ENCODE measurements around the gene ANKS1A.

The ANKS1A gene

DNA sequence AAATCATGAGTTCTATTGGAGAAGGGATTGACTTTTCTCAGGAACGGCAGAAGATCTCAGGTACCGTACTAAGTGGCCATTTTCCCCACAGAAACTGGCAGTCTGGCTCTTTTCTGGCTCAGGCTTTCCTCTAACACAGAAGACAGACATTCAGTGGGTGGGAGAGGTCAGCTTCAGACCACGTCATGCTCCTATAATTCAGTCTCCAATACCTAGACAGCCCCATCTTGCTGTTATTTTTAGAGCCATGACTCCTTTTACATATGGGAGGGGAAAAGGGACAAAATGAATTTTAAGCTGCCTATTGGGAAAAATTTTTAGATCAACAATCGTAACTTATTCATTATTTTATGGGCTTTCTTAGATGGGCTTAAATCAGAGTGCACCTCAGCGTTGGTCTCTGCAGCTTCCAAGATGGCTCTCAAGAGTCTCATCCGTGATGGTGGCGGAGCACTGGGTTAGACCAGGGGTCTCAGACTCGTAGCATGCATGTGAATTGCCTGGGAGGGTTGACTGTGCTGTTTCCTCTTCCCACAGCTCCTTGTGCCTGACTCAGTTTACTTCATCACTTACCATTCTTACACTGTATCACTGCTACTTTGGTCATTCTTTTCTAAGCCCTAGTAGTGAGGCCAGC, 165.2 kb downstream of the ANKS1A start:
- H3K36me3 Mint-ChIP-seq (ENCODE audit: low read depth) = peaks cover 4% of the 10 kb centered on the region
- H3K4me1 Mint-ChIP-seq (ENCODE audit: low read depth) = peaks cover 11% of the 10 kb centered on the region
- H3K27me3 Mint-ChIP-seq = no peaks in the 10 kb centered on the region
- no peak overlapping the region for H3K4me3 Mint-ChIP-seq
- H3K27ac Mint-ChIP-seq = no peak overlapping the region
- no peaks in the 10 kb centered on the region for H3K9me3 Mint-ChIP-seq

DNA sequence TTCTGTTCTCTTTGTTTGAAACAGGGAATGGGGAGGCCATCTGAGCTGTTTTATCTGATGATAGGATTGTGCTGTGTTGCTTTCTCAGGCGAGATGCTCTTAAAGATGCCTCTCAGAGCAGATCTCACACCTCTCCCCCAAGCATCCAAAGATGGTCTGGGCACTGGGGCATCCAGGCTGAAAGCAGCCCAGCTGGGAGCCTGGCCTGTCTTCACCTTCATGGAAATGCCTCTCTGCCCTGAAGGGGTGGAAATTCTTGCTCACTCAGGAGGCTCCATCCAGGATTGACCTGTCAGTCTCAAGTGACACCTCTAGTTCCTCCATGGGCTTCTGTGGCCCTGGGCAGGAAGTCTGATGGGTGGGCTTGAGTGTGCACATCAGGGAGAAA, 165.7 kb downstream of the ANKS1A start:
- Mint-ChIP-seq H3K36me3 (ENCODE audit: low read depth) (peaks cover 5% of the 10 kb centered on the region), H3K27ac (no peak overlapping the region), H3K9me3 (no peaks in the 10 kb centered on the region), H3K4me3 (no peak overlapping the region), H3K4me1 (ENCODE audit: low read depth) (peaks cover 11% of the 10 kb centered on the region), H3K27me3 (no peaks in the 10 kb centered on the region)

- H3K4me3 Mint-ChIP-seq = no peak overlapping the region
Measured at GRCh38 chr6:35055891-35056290, 166.8 kb downstream of the ANKS1A start.

DNA sequence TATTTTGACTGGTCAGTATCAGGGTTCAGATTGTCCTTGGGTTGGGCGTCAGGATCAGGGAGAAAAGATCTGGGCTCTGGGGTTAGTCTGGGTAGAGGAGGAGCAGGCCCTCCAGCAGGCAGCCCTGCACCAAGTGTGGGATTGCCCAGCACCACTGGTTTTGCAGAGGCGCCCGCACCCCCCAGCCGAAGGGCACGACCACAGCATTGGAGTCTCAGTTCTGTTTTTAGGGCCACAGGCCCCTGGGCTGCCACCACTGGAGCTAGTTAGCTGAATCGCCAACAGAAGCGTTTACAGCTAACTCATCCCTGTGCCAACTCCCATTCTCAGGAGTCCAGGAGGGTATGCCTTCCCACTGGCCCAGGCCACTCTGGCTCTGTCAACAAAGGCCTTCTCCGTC, 167.9 kb downstream of the ANKS1A start:
- no peaks in the 10 kb centered on the region for H3K9me3 Mint-ChIP-seq
- peaks cover 11% of the 10 kb centered on the region for H3K4me1 Mint-ChIP-seq (ENCODE audit: low read depth)
- H3K27ac Mint-ChIP-seq = no peak overlapping the region

More at GRCh38 chr6:35055891-35056290, 166.8 kb downstream of the ANKS1A start:
- Mint-ChIP-seq H3K4me1 (ENCODE audit: low read depth) (peaks cover 11% of the 10 kb centered on the region), H3K27me3 (no peaks in the 10 kb centered on the region), H3K36me3 (ENCODE audit: low read depth) (peaks cover 12% of the 10 kb centered on the region), H3K9me3 (no peaks in the 10 kb centered on the region), H3K27ac (no peak overlapping the region)

GRCh38 chr6:35057449-35058357, 168.6 kb downstream of the ANKS1A start:
- Mint-ChIP-seq H3K36me3 (ENCODE audit: low read depth) (peaks cover 13% of the 10 kb centered on the region), H3K27ac (no peak overlapping the region), H3K4me3 (no peak overlapping the region), H3K9me3 (no peaks in the 10 kb centered on the region), H3K27me3 (no peaks in the 10 kb centered on the region), H3K4me1 (ENCODE audit: low read depth) (peaks cover 11% of the 10 kb centered on the region)

More for the DNA sequence above, 167.9 kb downstream of the ANKS1A start:
- Mint-ChIP-seq H3K36me3 (ENCODE audit: low read depth) (peaks cover 13% of the 10 kb centered on the region), H3K4me3 (no peak overlapping the region), H3K27me3 (no peaks in the 10 kb centered on the region)

- H3K9me3 Mint-ChIP-seq = no peaks in the 10 kb centered on the region
- H3K4me1 Mint-ChIP-seq (ENCODE audit: low read depth) = peaks cover 11% of the 10 kb centered on the region
- peak overlapping the region; percentile 22 for H3K27ac Mint-ChIP-seq
- H3K36me3 Mint-ChIP-seq (ENCODE audit: low read depth) = peaks cover 13% of the 10 kb centered on the region
- H3K27me3 Mint-ChIP-seq = no peaks in the 10 kb centered on the region
- no peak overlapping the region for H3K4me3 Mint-ChIP-seq
Measured at GRCh38 chr6:35058358-35058675, 169.3 kb downstream of the ANKS1A start.

- Mint-ChIP-seq H3K4me3 (no peak overlapping the region), H3K4me1 (ENCODE audit: low read depth) (peaks cover 11% of the 10 kb centered on the region), H3K27ac (peak overlapping the region; percentile 22), H3K27me3 (no peaks in the 10 kb centered on the region), H3K36me3 (ENCODE audit: low read depth) (peaks cover 13% of the 10 kb centered on the region), H3K9me3 (no peaks in the 10 kb centered on the region)
Measured at GRCh38 chr6:35058865-35059522, 169.9 kb downstream of the ANKS1A start.

DNA sequence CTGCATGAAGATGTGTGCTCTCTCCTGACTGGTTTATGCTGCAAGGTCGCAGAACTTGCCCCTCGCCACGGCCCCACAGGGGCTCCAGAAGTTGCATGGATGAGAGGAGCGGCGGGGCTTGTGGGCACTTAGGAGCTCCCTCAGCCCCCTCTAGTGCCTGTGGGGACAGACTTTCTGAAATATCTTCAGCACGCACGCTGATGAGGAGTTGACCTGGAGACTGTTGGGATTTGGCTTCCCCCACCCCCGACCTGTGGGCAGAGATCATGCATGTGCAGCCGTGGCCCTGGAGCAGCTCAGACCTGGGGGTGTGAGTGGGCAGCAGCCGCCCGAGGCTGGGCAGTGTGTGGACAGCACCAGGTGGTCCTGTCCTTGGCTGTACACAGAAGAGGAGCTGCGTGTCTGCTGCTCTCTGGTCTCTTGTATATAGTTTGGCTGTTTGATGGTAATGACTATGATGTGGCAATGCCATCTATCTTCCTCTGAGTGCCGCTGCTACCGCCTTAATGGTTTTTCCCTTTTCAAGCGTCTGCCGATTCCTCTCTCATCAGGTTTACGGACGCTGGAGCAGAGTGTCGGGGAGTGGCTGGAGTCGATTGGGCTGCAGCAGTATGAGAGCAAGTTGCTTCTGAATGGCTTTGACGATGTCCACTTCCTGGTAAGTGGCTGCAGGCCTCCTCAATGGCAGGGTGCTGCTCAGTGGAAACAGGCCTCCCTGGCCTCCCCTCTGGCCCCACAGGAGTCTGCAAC, 170.7 kb downstream of the ANKS1A start:
- Mint-ChIP-seq H3K27ac (no peak overlapping the region), H3K27me3 (no peaks in the 10 kb centered on the region), H3K4me3 (no peak overlapping the region), H3K9me3 (no peaks in the 10 kb centered on the region), H3K36me3 (ENCODE audit: low read depth) (peaks cover 13% of the 10 kb centered on the region), H3K4me1 (ENCODE audit: low read depth) (peaks cover 11% of the 10 kb centered on the region)

DNA sequence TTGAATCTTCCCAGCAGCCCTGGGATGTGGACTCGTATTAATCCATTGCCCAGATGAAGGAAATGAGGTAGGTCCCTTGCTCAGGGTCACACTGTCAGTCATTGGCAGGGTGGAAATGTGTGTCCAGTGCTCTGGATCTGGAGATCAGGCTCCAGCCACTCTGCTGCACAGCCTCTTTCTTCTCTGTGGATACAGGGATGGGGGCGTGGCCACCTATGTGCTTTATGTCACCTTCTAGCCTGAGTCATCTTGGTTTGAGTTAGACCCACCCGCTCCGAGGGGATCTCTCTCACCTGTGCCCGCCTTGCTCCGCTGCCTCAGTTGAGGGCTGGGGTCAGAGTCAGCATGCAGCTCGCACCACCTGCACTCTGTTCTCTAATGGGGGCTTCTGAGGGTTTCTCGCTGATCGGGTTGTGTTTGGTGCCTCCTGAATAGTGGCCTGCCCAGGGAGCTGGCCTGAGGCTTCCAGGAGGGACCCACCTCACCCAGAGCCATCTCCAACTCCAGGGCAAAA, 172.1 kb downstream of the ANKS1A start:
- Mint-ChIP-seq H3K27me3 (no peaks in the 10 kb centered on the region), H3K9me3 (no peaks in the 10 kb centered on the region), H3K4me3 (no peak overlapping the region), H3K36me3 (ENCODE audit: low read depth) (peaks cover 13% of the 10 kb centered on the region), H3K27ac (no peak overlapping the region), H3K4me1 (ENCODE audit: low read depth) (peaks cover 11% of the 10 kb centered on the region)

GRCh38 chr6:35061651-35062410, 172.8 kb downstream of the ANKS1A start:
- Mint-ChIP-seq H3K27ac (no peak overlapping the region), H3K4me1 (ENCODE audit: low read depth) (peaks cover 11% of the 10 kb centered on the region), H3K36me3 (ENCODE audit: low read depth) (peaks cover 13% of the 10 kb centered on the region), H3K4me3 (no peak overlapping the region), H3K9me3 (no peaks in the 10 kb centered on the region), H3K27me3 (no peaks in the 10 kb centered on the region)

- Mint-ChIP-seq H3K4me1 (ENCODE audit: low read depth) (peaks cover 10% of the 10 kb centered on the region), H3K36me3 (ENCODE audit: low read depth) (peaks cover 13% of the 10 kb centered on the region), H3K27me3 (no peaks in the 10 kb centered on the region), H3K27ac (peak overlapping the region; percentile 21), H3K4me3 (no peak overlapping the region), H3K9me3 (no peaks in the 10 kb centered on the region)
Measured at GRCh38 chr6:35062676-35063574, 173.9 kb downstream of the ANKS1A start.

DNA sequence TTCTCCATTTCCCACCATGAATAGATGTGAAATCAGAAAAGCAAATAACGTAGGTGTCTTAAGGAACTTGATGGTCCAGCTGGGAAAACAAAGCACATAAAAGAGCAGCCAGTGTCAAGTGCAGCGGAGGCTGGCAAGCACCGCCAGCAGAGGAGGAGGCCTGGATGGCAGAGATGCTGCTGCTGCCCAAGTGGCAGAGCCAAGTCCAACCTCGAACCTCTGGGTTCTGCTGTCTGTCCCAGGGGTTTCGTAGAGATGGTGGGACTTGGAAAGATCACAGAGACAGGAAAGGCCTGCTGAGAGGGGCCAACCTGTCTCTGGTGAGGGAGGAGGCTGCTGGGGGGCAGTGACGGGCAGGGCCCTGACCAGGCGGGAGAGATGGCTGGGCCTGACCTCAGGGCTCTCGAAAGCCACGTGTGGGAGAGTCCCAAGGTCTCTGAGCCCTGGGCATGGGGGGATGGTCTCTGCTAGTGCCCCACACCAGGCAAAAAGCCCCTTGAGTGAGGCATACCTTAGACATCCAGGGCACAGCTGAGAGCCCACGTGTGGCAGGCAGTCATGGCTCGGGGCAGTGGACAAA, 174.7 kb downstream of the ANKS1A start:
- Mint-ChIP-seq H3K4me1 (ENCODE audit: low read depth) (peaks cover 2% of the 10 kb centered on the region), H3K9me3 (no peaks in the 10 kb centered on the region), H3K27ac (no peak overlapping the region), H3K36me3 (ENCODE audit: low read depth) (peaks cover 9% of the 10 kb centered on the region), H3K4me3 (no peak overlapping the region), H3K27me3 (no peaks in the 10 kb centered on the region)

GRCh38 chr6:35064290-35064689, 175.2 kb downstream of the ANKS1A start:
- peaks cover 9% of the 10 kb centered on the region for H3K36me3 Mint-ChIP-seq (ENCODE audit: low read depth)
- H3K4me1 Mint-ChIP-seq (ENCODE audit: low read depth) = no peaks in the 10 kb centered on the region
- H3K4me3 Mint-ChIP-seq = no peak overlapping the region
- no peak overlapping the region for H3K27ac Mint-ChIP-seq
- no peaks in the 10 kb centered on the region for H3K27me3 Mint-ChIP-seq
- no peaks in the 10 kb centered on the region for H3K9me3 Mint-ChIP-seq

Data from stimulated activated naive CD8-positive, alpha-beta T cell treated with anti-CD3 and anti-CD28 coated beads, Interleukin-15, Interleukin-2, amounts not matched to agents 100 ng/mL and 50 ng/mL, for 24 hours (primary cell).